ENCODE measurements around the gene WDR47.
"Not testable (repeated sequence)": the region's sequence is repeated elsewhere in the genome, so short reads cannot be mapped to it uniquely, and the experiment has no call there.

WDR47 gene

GRCh38 chr1:108961752-108962486 is 80.0 kb downstream of the WDR47 start:
- DNase-seq, result no peak

- no peak for DNase-seq
Observed at GRCh38 chr1:108961198-108961597, 80.7 kb downstream of the WDR47 start.

- DNase-seq, result no peak
Observed at GRCh38 chr1:108960719-108961118, 81.2 kb downstream of the WDR47 start.

- no peak for DNase-seq
Observed at GRCh38 chr1:108957888-108958287, 84.0 kb downstream of the WDR47 start.

- no peak for DNase-seq
Observed at GRCh38 chr1:108955881-108956280, 86.0 kb downstream of the WDR47 start.

GRCh38 chr1:108955111-108955510 is 86.8 kb downstream of the WDR47 start:
- no peak for DNase-seq

GRCh38 chr1:108953452-108953851 is 88.5 kb downstream of the WDR47 start:
- DNase-seq, result no peak

- DNase-seq, result no peak
Observed at GRCh38 chr1:108951242-108951641, 90.7 kb downstream of the WDR47 start.

- DNase-seq, result no peak
Observed at GRCh38 chr1:108949044-108949443, 92.9 kb downstream of the WDR47 start.

- no peak for DNase-seq
Observed at GRCh38 chr1:108947871-108948525, 93.9 kb downstream of the WDR47 start.

GRCh38 chr1:108936170-108936569 is 105.7 kb downstream of the WDR47 start:
- DNase-seq, result no peak

- DNase-seq, result no peak
Observed at GRCh38 chr1:108933944-108934343, 108.0 kb downstream of the WDR47 start.

GRCh38 chr1:108927565-108927964 is 114.3 kb downstream of the WDR47 start:
- not testable (repeated sequence) for DNase-seq

GRCh38 chr1:108925920-108926319 is 116.0 kb downstream of the WDR47 start:
- no peak for DNase-seq

All from fibroblast of skin of scalp (primary cell).